Stromal cell of bone marrow (primary cell): ENCODE data around the gene MLXIP.
A peak's percentile ranks its signal among the peaks of the same experiment; 100 is the strongest.
"Not testable (repeated sequence)": the region's sequence is repeated elsewhere in the genome, so short reads cannot be mapped to it uniquely, and the experiment has no call there.

Source experiments
- DNase-seq: peaks from one replicate; pipeline ENCODE4 v3.0.0-alpha.2; 2012; ENCODE audit warnings: low read depth

MLXIP gene

GRCh38 chr12:122096591-122097149, 18.1 kb downstream of the MLXIP start:
- DNase-seq, result no peak

- DNase-seq, result no peak
Observed at GRCh38 chr12:122097584-122097926, 19.0 kb downstream of the MLXIP start.

DNA sequence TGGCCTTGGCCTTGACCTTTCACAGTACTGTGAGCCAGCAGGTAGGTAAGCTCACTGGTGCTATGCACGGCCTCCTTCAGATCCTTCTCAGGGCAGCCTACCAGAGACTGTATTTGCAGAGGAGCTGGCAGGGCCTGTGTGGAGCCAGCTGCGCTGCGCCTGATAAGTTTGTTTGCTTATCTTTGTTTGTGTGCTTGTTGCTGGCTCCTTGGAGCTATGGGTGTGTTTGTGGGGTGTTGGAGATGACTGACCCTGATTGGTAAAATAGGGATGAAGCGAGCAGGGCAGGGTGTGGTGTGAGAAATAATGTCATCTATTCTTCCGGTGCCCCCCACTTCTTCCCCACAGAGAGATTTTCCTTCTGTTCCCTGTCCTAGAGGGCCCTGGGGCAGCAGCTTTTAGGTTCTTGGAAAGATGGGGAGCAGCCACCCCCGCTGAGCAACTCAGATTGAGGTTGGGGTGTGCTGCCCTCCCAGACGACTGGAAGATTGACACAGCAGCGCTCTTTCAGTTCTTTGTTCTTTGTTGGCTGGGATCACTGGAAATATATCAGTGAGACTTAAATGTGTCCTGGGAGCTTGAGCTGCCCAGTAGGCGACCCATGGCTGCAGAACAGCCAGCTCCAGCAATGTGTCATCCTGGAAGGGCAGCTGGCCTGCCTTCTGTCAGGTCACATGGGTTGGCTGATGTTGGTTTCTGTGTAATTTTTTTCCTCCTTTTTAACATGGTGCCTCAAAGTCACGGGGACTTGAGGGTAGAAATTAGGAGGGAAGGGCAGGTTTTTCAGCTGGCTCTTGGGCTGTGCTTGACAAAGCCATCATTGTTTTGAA, 19.6 kb downstream of the MLXIP start:
- DNase-seq, result peak; percentile 74

- no peak for DNase-seq
Observed at GRCh38 chr12:122099280-122099749, 20.8 kb downstream of the MLXIP start.

DNA sequence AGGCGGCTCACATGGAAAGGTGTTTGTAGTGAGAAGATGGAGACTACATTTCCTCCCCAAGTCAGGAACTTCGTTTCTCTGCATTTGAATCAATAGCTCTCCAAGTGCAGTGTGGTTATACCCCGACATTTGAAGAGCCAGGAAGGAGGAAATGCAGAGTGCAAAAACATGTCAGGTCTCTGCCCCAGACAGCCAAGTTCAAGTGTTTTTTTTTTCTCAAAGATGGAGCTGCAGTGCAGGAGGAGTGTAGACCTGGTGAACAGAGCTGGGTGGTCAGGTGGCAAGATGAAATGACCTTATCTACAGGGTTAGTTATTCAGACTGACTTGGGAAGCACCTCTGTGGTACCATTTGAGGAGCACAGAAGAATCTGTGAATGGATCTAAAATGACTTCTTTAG, 21.3 kb downstream of the MLXIP start:
- DNase-seq, result no peak

GRCh38 chr12:122100568-122100967, 22.0 kb downstream of the MLXIP start:
- no peak for DNase-seq

DNA sequence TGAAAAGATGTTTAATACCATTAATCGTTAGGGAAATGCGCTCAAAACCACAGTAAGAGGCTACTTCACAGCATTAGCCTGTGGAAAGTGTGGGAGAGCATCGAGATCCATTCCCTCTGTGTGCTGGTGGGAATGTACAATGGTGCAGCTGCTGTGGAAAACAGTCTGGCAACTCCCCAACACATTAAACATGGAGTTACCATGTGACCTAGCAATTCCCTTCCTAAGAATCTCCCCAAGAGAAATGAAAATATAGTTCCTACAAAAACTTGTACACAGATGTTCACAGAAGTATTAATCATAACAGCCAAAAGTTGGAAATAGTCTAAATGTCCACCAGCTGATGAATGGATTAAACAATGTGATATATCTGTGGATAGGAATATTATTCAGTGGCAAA, 23.8 kb downstream of the MLXIP start:
- peak; percentile 31 for DNase-seq

DNA sequence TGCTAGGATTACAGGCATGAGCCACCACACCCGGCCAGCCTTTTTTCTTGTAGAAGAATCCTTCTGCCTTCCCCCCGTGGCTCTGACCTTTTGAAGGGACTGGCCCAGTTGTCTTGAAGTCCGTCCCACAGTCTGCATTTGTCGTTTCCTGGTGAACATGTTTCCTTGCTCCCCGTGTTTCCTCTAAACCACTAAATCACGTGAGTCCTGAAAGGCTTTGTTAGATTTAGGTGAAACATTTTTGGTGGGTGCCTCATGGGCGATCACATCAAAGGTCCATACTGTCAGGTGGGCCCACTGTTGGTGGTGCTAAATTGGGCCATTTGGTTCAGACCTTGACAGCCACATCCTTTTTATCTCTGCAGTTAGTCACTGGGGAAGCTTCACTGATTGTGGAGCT, 26.3 kb downstream of the MLXIP start:
- DNase-seq, result no peak

GRCh38 chr12:122105496-122105895, 26.9 kb downstream of the MLXIP start:
- DNase-seq, result not testable (repeated sequence)

GRCh38 chr12:122106843-122107242, 28.3 kb downstream of the MLXIP start:
- no peak for DNase-seq

DNA sequence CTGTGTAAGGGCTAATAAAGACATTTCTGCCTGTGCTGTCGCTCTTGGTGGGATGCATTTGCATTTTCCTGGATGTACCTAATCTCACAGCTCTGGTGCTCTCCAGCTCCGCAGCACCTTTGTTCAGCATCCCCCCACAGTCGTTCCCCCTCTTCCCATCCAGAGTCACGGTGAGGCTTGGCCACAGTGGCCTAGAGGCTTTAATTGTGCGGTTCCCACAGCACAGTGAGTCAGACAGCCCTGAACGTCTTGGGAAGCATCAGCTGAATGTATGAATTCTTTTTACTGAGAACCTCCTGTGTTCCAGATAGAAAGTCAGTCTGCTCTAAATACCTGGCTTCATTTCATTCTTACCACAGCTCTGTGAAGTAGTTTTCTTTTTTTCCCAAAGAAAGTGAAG, 28.7 kb downstream of the MLXIP start:
- peak; percentile 53 for DNase-seq

- no peak for DNase-seq
Observed at GRCh38 chr12:122111089-122111641, 32.6 kb downstream of the MLXIP start.

DNA sequence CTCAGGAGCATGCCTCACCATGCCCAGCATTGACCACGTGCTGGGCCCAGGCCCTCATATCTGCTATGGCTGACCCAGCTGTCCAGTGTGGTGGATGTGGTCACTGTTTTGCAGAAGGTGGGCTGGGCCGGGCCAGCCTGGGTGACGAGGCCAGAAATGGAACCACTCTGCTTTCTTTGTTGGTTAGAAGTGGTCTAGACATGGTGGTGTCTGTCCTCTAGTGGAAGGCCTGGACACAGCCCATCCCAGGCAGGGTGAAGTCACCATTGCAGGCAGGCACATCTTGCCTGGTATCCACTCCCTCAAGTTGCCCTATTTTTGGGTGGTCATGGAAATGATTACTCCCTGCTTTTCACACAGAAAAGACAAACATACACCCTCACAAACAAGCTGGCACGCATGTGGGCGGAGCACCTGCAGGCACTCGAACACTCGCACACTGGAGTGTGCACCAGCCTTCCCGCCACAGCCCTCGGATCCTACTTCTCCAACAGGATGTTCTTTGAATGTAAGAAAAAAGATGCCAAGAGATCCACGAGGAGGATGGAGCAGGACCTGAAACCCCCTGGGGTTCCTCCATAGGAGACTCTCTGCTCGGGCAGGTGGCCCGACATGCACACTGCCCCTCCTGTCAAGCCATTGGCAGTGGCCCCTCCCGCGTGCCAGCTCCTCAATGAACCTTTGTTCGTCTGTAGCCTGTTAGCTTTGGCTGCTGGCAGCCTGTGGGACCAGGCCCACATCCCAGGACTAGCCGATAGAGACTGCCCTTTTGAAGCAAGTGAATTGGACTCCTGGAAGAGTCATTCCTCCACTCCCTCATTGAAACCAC, 38.4 kb downstream of the MLXIP start:
- no peak for DNase-seq

- no peak for DNase-seq
Observed at GRCh38 chr12:122117979-122118378, 39.4 kb downstream of the MLXIP start.

DNA sequence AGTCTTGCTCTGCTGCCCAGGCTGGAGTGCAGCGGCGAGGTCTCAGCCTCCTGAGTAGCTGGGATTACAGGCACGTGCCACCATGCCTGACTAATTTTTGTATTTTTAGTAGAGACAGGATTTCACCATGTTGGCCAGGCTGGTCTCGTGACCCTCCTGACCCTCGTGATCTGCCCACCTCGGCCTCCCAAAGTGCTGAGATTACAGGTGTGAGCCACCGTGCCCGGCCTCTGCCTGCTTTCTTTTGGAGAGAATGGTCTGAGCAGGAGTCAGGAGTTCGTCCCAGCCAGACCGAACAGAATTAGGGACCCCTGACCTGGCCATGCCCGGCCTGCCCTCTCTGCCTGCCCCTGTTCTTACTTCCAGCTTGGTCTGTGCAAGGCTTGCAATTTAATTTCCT, 42.8 kb downstream of the MLXIP start:
- not testable (repeated sequence) for DNase-seq

DNA sequence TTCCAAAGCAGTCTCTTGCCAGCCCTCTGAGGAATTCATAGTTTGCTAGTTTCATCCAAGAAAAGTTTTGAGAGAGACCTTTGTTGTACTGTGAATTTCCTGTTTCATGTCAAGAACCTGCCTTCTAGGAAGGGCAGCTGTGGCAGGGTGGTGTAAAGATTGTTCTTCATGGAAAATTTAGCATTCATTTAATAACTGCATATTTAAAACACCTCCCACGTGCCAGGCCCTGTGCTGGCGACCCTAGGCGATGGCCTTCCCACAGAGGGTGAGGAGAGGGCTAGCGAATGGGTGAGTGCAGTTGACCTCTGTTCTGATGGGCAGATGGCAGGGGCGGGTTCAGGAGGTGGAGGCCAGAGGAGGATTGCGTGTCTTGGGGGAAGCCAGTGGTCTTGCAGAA, 43.2 kb downstream of the MLXIP start:
- no peak for DNase-seq

GRCh38 chr12:122123051-122123760, 44.6 kb downstream of the MLXIP start:
- peak; percentile 45 for DNase-seq

DNA sequence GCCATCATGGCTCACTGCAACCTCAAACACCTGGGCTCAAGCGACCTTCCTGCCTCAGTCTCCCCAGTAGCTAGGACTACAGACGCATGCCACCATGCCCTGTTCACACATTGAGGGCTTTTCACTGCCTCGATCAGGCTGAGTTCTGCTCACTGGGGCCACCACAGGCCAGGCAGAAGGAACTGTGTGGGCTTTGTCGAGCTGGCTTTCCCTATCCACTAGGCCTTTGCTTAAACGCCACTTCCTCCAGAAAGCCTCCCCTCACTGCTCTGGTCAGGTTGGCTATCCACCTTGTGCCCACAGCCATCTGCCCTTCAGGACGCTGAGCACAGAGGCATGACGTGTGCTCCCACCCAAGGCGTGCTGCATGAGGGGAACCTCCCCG, 45.2 kb downstream of the MLXIP start:
- DNase-seq, result no peak

GRCh38 chr12:122124370-122124769, 45.8 kb downstream of the MLXIP start:
- DNase-seq, result no peak

DNA sequence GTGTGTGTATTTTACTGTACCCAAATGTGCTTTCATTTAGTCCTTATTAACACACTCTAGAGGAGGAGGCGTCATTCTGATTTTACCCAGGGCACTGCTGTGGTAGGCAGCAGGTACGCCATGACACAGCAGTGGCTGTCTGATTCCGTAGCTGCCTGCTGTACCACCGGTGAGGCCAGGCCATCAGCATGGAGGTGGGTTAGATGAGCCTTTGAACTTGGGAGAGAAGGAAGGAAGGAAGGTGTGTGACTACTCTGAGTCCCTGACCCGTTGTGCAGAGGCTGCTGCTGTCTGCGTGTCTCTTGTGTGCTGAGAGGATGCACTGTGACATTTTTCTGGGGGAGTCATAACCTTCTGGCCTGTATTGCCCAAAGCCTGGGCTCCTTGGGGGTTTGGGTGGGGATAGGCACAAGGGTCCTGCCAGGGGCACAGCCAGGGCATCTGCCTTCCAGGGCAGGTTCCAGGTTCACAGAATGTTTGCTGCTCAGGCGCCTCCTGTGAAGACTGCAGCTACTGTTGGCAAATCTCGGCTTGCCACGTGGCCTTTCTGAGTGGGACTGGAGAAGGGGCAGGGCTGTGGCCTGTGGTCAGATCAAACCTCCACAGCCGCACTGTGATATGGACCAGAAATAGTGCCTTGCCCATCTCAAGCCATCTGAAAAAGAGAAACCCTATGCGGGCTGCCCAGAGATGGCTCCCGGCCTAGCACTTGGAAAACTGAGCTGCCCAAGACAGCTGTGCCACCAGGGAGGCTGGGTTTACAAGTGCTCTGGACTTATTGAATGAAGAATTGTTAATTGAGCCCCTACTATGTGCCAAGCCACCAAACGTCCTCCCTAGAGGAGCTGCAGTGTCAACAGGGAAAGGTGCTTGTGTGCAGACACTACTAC, 47.1 kb downstream of the MLXIP start:
- DNase-seq, result no peak

DNA sequence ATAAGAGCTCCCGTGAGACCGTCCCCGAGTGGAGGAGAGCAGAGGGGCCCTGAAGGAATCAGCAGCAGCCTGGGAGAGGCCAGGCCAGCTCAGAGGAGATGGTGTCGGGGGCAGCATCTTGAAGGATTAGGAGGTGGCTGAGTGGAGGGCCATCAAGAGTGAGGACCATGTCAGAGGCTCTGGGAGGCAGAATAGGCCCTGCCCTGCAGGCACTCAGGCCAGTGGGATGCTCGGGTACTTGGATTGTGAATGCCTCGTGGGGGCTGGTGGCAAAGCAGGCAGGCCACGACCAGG, 47.7 kb downstream of the MLXIP start:
- DNase-seq, result no peak
